Anterior cingulate cortex (tissue), 58 donors: ENCODE results near the gene SGSH.

ENCODE experiments used
- DNase-seq, 58 donors: peaks; one replicate each; lab custom pipeline; 2025; lab: John Stamatoyannopoulos, UW

The SGSH gene

DNA sequence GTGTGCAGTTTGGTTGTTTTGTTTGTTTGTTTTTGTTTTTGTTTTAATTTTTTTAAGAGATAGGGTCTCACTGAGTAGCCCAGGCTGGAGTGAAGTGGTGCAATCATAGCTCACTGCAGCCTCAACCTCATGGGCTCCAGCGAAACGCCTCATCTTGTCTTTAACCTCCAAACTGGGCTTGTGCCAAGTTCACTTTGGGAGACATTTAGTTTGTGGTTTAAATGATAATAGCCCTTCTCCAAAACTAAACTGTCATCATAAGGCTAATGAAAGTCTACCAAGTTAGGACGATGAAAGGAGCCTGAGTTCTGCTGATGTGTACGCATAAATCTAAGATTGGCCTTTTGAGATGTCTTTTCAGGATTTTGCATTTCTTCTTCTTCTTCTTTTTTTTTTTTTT, 56.8 kb downstream of the SGSH start:
- DNase-seq, result no peak

GRCh38 chr17:80160536-80160935, 59.6 kb downstream of the SGSH start:
- no peak for DNase-seq
